Body of pancreas (tissue), 4 donors: Measurements from ENCODE around the gene FBXL15.

Source experiments
- CTCF ChIP-seq, 7 experiments: fragments of 450-650 bp in 4 of 7; fragments of 200-600 bp in 3 of 7; sonication (generic) in 3 of 7; IDR thresholded peaks; one replicate each; pipeline ENCODE4 v1.5.1; 2016 to 2019; ENCODE audit warnings: antibody characterized with exemption in 7 of 7
- POLR2A ChIP-seq, 3 donors: fragments of 450-650 bp; IDR thresholded peaks; one replicate each; pipeline ENCODE4 v1.6.1; 2016; ENCODE audit warnings: antibody characterized with exemption in 3 of 3, mild to moderate bottlenecking in 2 of 3

- TF ChIP-seq POLR2A (IDR thresholded peaks at IDR 0.05): no peak
- no peak for TF ChIP-seq CTCF (IDR thresholded peaks at IDR 0.05)
Measured at GRCh38 chr10:102420181-102420713, 389 bp upstream of the FBXL15 start.
